ENCODE data around the gene ZNF692. TPM values are rescaled to one million over a fixed set of nuclear protein-coding genes. Genes with fewer than 3 reads are reported as not detected.
A peak's percentile ranks its signal among the peaks of the same experiment; 100 is the strongest.

The ZNF692 gene
- total RNA-seq, 1 donor from 2014 or later: 26.8 TPM

GRCh38 chr1:248820041-248820585 lies 38.8 kb downstream of the ZNF692 start:
- H3K9me3 Mint-ChIP-seq (ENCODE audit: unreplicated experiment): no peaks in the 10 kb centered on the region
- H3K4me3 Mint-ChIP-seq (ENCODE audit: unreplicated experiment): peak overlapping the region; percentile 43
- TF ChIP-seq CTCF (IDR thresholded peaks at IDR 0.05; ENCODE audit: unreplicated experiment): no peak
- no peak overlapping the region for H3K27ac Mint-ChIP-seq (ENCODE audit: unreplicated experiment)
- DNase-seq (ENCODE audit: low spot score): no peak
- H3K36me3 Mint-ChIP-seq (ENCODE audit: low read depth, unreplicated experiment): peaks cover 53% of the 10 kb centered on the region
- peaks cover 9% of the 10 kb centered on the region for H3K27me3 Mint-ChIP-seq (ENCODE audit: unreplicated experiment)
- peaks cover 48% of the 10 kb centered on the region for H3K4me1 Mint-ChIP-seq (ENCODE audit: unreplicated experiment)

GRCh38 chr1:248818505-248819374 lies 40.1 kb downstream of the ZNF692 start:
- H3K27ac Mint-ChIP-seq (ENCODE audit: unreplicated experiment): no peak overlapping the region
- TF ChIP-seq CTCF (IDR thresholded peaks at IDR 0.05; ENCODE audit: unreplicated experiment): no peak
- peaks cover 50% of the 10 kb centered on the region for H3K36me3 Mint-ChIP-seq (ENCODE audit: low read depth, unreplicated experiment)
- no peaks in the 10 kb centered on the region for H3K9me3 Mint-ChIP-seq (ENCODE audit: unreplicated experiment)
- H3K4me3 Mint-ChIP-seq (ENCODE audit: unreplicated experiment): peak overlapping the region; percentile 31
- peaks cover 7% of the 10 kb centered on the region for H3K27me3 Mint-ChIP-seq (ENCODE audit: unreplicated experiment)
- H3K4me1 Mint-ChIP-seq (ENCODE audit: unreplicated experiment): peaks cover 37% of the 10 kb centered on the region
- DNase-seq (ENCODE audit: low spot score): no peak

- no peaks in the 10 kb centered on the region for H3K9me3 Mint-ChIP-seq (ENCODE audit: unreplicated experiment)
- DNase-seq (ENCODE audit: low spot score): no peak
- no peak overlapping the region for H3K4me3 Mint-ChIP-seq (ENCODE audit: unreplicated experiment)
- TF ChIP-seq CTCF (IDR thresholded peaks at IDR 0.05; ENCODE audit: unreplicated experiment): no peak
- H3K4me1 Mint-ChIP-seq (ENCODE audit: unreplicated experiment): peaks cover 40% of the 10 kb centered on the region
- peak overlapping the region; percentile 30 for H3K27ac Mint-ChIP-seq (ENCODE audit: unreplicated experiment)
- peaks cover 56% of the 10 kb centered on the region for H3K36me3 Mint-ChIP-seq (ENCODE audit: low read depth, unreplicated experiment)
- peaks cover 14% of the 10 kb centered on the region for H3K27me3 Mint-ChIP-seq (ENCODE audit: unreplicated experiment)
Observed at GRCh38 chr1:248817065-248817464, 41.8 kb downstream of the ZNF692 start.

GRCh38 chr1:248816042-248816851 lies 42.6 kb downstream of the ZNF692 start:
- H3K27ac Mint-ChIP-seq (ENCODE audit: unreplicated experiment): peak overlapping the region; percentile 76
- DNase-seq (ENCODE audit: low spot score): no peak
- H3K4me1 Mint-ChIP-seq (ENCODE audit: unreplicated experiment): peaks cover 40% of the 10 kb centered on the region
- peak overlapping the region; percentile 12 for H3K4me3 Mint-ChIP-seq (ENCODE audit: unreplicated experiment)
- H3K9me3 Mint-ChIP-seq (ENCODE audit: unreplicated experiment): no peaks in the 10 kb centered on the region
- H3K27me3 Mint-ChIP-seq (ENCODE audit: unreplicated experiment): peaks cover 13% of the 10 kb centered on the region
- TF ChIP-seq CTCF (IDR thresholded peaks at IDR 0.05; ENCODE audit: unreplicated experiment): no peak
- H3K36me3 Mint-ChIP-seq (ENCODE audit: low read depth, unreplicated experiment): peaks cover 58% of the 10 kb centered on the region

Data from endothelial cell (in vitro differentiated cells).